ENCODE data around the gene RINT1.
"Not testable (repeated sequence)": the region's sequence is repeated elsewhere in the genome, so short reads cannot be mapped to it uniquely, and the experiment has no call there.

RINT1 gene

DNA sequence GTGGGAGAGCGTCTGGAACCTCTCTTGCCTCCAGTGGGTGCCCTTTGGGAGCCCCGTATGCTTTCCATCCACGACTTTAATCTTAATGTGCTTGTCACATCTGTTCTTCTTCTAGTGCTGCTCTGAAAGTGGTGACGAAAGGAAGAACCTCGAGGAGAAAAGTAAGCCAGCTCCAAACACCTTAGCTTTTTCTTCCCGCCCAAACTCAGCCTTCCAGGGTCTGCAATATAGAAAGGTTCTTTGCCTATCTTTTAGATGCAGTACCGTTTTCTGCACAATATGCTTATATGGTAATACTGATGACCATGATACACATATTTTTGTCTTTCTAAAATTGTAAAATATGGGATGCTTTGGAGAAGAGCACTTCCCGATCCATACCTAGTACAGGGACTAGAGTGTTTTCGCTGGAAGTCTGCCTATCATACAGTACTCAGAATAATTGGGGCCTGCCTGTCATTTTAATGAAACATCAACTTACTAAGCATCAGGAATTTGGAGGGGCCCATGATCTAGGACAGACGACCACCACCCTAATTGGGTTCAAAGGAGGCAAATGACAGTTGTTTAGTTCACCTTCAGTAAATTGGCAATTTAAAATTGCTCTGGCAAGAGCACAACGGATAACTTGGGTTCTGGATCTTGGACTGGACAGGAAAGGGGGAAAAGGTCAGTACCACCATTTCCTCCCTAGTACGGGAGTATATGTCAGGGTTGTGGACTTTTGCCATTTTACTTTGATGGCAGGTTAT, 884 bp downstream of the RINT1 start:
- DNase-seq: no peak

DNA sequence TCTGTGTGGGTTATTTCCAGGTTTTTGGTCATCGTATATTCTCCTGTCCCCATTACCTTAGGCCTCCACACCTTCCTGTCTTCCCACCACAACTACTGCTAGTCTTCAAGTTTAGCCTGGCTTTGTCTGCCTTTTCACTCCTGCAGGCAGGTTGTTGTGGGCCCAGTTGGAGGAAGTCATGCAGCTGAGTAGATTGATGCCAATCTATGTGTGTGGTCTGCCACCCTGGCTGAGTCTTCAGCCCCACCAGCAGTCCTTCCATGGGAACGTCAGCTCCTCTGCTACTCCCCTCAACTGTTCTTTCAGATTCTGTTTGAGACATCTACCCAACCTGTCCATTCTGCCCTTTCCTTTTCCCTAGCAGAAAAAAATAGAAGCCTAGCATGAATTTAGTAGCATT, 6.3 kb downstream of the RINT1 start:
- DNase-seq: no peak

DNA sequence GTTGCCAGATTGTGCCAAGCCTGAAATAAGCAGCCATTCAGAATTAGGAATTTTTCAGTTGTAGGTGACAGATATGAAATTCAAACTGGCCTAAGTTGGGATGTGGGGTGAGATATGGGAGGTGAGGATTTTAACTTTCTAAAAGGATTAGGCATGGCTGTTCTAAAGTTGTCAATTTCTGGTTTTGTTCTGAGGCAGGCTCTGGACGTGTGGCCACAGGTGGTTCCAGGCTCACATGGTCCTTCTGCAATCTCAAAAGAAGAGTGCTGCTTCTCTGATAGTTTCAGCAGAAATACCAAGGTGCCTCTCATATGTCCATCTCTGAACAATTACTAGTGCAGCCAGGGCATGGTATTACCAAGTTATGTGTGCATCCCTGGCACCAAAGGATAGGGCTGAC, 27.9 kb downstream of the RINT1 start:
- no peak for DNase-seq

DNA sequence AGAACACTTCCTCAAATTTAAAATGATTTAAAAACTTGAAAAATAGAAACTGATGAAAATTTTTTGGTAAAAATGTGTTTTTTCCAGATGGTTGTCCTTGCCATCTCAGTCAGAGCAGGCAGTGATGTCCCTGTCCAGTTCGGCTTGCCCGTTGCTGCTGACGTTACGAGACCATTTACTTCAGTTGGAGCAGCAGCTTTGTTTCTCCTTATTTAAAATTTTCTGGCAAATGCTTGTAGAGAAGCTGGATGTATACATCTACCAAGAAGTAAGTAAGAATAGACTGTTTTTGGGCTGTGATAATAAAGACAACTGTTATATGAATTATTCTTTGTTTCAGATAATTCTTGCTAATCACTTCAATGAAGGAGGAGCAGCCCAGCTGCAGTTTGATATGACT, 33.2 kb downstream of the RINT1 start:
- no peak for DNase-seq

DNA sequence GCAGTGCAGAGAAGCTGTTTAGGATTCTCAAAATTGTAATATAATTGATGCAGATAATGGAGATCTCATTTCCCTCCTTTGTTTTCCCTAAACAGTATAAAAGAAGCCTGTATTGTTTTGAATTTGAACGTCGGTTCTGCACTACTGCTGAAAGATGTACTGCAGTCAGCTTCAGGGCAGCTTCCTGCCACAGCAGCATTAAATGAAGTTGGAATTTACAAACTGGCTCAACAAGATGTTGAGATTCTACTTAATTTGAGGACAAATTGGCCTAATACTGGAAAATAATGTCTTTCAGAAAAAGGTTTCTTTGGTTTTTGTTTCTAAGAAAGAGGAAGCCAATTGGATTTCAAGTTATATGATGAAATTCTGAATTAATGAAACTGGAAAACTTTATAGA, 35.0 kb downstream of the RINT1 start:
- no peak for DNase-seq

DNA sequence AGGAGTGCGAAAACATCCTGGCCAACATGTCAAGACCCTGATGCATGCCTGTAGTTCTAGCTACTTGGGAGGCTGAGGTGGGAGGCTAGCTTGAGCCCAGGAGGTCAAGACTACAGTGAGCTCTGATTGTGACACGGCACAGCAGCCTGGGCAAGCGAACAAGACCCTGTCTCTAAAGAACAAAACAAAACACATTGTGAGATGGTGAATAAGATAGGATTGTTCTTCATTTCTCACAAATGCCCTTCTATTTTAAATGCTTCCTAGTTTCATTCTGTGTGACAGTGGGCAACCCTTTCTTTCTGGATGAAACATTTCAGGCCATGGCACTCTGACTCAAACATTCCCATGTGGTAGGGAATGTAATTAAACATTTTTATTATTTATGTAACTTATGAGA, 35.8 kb downstream of the RINT1 start:
- no peak for DNase-seq

DNA sequence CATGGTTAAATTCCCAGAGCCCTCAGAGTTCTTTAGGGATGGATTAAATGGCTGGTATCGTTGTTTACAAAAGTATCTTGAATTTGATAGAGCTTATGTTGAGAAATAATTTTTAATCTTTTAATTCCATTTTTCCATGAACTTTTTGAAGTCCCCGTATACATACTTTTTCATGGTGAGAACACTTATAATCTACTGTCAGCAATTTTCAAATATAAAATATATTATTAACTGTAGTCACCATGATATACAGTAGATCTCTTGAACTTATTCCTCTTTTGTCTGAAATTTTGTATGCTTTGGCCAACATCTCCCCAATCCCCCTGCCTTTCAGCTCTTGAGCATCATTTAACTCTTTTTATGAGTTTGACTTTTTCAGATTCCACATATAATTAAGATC, 39.9 kb downstream of the RINT1 start:
- DNase-seq: no peak

DNA sequence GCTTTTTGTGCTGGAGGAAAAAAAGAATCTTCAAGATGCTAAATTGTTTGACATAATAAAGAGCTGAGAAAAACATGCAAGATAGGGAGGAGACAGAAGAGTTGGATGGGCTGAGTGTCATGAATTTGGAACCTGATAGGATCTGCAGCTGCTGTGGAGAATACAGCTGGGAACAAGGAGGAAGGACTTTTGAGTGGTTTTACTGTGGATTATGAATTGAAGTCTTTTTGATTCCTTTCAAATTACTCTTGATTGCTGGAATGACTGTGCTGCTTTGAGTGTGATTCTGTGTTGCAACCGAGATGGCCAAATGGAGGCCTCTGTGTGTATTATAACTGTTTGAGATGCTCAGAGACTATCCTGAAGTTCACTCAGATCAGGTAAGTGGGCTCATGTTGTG, 45.2 kb downstream of the RINT1 start:
- no peak for DNase-seq

DNA sequence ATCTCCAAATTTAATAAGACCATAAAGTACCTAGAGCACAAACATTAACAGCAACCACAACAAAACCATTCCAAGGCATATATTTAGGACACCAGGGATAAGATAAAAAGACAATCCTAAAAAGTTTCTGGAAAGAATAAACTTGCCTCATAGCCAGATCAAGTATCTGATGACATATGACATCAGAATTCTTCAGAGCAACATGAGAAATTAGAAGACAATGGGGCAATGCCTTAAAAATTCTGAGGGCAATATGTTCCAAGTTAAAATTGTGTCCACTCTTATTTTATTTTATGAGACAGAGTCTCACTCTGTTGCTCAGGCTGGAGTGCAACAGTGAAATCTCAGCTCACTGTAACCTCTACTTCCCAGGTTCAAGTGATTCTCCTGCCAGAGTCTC, 46.5 kb downstream of the RINT1 start:
- DNase-seq: no peak

DNA sequence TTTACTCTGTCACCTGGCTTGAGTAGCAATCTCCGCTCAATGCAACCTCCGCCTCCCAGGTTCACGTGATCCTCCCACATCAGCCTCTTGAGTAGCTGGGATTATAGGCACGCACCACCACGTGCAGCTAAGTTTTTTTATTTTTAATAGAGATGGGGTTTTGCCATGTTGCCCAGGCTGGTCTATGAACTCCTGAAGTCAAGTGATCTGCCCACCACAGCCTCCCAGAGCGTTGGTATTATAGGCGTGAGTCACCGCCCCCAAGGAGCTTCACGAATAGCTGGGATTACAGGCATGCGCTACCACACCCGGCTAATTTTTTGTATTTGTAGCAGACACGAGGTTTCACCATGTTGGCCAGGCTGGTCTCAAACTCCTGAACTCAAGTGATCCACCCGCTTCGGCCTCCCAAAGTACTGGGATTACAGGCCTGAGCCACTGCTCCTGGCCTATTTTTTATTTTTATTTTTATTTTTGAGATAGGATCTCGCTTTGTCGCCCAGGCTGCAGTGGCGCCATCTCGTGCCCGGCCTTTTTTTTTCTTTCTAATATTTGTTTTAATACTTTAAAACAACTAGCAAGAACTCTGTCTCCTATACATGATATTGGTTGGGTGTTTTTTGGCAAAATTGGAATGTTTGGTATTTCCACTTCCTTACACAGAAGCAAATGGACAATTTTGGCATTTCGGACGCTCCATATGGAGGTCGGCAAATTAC, 48.2 kb downstream of the RINT1 start:
- no peak for DNase-seq

DNA sequence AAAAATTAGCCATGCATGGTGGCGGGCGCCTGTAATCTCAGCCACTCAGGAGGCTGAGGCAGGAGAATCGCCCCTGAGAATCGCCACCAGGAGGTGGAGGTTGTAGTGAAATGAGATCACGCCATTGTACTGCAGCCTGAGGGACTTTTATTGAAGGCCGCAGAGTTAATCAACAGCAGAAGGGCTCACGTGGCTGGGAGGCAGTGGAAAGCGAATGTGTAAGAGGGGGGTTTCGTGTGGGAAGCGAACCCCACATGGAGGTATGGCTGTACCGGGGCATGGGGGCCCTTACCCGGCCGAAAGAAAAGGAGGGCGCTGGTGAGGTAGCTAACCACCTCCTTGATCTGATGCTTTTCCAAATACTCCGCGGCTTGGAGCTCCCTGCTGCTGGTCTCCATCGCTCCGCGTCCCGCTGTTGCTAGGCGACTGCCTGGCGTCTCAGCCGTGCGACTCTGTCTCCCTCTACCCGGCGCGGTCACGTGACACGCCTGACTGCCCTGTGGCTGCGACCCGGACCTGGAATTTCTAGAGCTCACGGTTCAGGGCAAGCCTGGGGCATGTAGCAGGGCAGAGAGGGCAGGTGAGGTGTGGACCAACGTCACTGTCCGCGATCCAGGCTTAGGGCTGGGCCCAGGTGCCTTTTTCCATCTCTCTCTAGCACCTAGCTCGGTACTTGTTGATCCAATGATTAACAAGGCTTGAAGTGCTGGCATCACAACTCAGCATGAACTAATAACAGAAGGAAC, 49.2 kb downstream of the RINT1 start, which contains the start of gene EFCAB10:
Gene EFCAB10, minus strand, starts transcription at position 428 of the 746 bp plus-strand sequence. Its CDS starts 30 bp downstream, at position 398.
- DNase-seq: peak; percentile 71 to 77

DNA sequence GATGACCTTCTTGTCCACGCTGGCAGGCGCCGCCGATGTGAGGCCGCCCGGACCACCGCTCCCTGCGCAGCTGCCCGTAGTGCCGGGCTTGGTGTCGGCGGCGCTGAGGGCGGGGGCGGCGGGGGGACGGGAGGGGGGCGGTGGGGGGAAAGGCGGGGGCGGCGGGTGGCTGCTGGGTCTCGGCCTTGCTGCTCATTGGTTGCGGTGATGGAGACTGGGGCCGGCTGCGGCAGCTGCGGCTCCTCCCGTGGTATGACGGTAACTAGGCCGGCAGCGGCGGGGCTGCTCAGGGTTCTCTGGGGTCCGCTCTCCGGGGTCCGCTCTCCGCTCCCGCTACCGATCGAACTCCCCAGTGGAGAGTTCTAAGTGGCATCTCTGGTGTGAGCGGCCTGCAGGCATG, 51.1 kb downstream of the RINT1 start:
- no peak for DNase-seq

DNA sequence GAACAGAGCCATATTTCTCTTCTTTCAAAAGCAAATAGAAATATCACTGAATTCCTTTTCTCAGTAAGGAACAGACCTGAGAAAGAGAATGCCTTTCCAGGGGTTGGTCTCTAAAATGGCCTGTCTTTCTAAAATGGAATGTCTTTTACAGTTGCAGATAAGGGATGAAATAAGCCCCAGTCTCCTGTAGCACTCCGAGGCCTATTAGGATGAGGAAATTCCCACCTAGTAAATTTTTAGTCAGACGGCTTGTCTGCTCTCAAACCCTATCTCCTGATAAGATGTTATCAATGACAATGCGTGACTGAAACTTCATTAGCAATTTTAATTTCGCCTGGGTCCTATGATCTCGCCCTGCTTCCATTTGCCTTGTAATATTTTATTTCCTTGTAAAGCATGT, 52.2 kb downstream of the RINT1 start:
- DNase-seq: no peak

DNA sequence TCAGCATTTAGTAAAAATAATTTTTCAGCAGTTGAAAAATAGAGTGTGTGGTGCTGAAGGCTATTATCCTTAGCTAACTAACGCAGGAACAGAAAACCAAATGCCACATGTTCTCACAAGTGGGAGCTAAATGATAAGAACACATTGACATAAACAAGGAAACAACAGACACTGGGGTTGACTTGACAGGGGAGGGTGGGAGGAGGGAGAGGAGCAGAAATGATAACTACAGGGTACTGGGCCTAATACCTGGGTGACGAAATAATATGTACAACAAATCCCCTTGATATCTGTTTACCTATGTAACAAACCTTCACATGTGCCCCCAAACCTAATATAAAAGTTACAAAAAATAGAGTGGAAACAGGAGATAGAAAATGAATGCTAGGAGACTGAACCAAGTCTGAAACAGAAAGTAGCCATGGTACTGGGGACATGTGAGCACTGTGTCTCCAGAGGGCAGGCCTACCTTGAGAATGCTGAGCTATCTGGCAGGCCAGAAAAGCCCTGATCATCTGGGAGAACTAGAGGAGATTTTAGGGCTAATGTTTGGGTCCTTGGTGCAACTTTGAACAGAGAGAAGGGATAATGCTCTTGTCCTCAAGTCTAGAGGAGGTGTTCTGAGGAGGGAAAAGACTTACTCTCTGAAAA, 54.0 kb downstream of the RINT1 start:
- no peak for DNase-seq

DNA sequence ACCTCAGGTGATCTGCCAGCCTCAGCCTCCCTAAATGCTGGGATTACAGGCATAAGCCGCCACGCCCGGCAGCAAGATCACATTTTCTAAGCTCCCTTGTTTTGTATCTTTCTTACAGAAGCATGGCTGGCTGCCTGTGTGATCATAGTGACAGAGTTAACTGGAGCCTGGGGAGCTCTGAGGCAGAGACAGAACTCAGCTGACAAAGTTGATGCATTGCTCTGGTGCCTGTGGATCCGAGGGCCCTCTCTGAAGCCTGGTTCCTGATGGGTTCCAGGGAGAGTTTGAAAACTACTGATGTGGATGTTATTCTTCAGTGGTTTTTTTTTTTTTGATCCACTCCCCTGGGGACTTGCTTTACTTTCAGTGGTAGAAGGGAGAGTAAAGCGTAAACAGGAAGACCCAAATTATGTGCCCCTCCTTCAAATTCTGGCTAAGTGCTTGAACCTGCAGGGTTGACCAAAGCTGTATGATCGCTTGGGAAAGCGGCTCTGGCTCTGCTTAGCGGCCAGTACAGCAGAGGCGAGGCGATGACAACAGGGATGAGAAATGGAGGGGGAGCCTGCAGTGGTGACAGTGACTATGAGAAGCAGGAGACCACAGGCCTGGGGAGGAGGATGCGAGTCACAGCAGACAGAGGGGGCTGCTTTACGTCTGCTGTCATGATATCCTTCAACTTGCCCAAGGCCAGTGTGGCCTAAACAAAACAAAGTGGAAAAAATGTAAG, 56.1 kb downstream of the RINT1 start:
- peak in 1 of 2 experiments; percentile 30 for DNase-seq

DNA sequence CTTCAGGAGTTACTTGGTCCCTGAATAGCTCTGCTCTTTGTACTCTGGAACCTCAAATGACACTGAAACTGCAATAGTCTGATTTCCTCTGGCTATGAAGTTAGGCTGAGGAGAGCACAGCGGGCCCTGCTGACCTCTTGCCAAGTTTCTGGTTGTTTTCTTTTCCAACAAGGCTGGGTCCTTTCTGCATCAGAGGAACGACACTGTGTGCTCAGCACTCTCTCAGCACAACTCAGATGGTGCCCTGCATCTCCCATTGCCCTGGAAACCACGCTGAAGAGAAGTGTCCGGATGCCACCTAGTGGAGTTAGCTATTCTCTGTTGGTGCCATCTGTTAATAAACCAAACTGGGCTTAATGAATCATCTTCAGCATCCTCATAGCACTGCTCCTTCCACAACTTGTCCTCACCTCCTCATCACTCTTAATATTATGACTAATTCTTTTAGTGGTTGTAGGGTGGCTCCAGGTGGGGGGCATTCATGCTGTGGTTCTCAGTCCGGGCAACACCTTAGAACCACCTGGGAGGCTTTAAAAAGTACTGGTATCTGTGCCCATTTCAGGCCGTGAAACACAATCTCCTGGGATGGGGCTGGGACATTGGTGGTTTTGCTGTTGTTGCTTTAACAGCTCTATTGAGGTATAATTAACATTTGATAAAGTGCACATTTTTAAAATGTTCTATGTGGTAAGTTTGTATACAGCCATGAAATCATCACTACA, 57.5 kb downstream of the RINT1 start:
- peak; percentile 56 to 68 for DNase-seq

DNA sequence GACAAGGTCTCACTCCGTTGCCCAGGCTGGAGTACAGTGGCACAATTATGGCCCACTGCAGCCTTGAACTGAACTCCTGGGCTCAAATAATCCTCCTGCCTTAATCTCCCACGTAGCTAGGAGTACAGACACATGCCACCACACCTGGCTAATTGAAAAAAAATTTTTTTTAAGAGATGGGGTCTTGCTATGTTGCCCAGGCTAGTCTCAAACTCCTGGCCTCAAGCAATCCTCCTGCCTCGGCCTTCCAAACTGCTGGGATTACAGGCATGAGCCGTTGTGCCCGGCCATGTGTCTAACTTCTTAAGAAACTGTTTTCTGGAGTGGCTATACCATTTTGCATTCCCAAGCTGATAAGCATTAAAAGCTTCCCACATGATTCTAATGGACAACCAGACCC, 58.8 kb downstream of the RINT1 start:
- DNase-seq: no peak

DNA sequence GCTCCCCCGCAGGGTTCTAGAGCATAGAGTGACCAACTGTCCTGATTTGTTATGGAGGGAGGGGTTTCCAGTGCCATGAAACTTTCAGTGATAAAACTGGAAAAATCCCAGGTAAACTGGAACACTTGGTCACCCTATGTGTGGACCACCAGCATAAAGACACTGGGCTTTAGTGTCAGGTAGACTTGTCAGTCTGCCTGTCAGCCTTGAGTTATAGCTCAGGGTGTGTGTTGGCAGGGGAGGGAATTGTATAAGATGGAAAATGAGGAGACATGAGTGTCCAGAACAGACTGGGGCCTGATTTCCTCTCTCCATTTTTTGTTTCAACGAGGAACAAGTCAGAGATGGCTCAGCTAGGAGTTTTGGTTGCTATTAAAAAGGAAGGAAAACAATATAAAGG, 59.5 kb downstream of the RINT1 start:
- DNase-seq: no peak

DNA sequence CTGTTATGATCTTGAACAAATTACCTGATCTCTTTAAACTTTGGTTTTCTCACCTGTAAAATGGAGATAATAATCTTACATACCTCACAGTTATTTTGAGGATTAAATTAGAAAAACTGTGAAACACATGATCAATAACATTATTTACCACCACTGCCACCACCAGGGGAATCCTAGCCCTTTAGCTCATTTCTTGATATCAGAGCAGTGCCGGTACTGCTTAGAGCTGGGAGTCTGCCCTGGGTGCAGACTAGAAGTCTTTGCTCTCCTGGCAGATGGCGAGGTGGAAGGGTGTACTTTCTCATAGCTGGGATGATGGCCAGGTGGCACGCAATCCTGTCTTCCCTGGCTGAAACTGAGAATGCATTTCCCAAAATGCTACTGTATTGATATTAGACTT, 62.0 kb downstream of the RINT1 start:
- no peak for DNase-seq

DNA sequence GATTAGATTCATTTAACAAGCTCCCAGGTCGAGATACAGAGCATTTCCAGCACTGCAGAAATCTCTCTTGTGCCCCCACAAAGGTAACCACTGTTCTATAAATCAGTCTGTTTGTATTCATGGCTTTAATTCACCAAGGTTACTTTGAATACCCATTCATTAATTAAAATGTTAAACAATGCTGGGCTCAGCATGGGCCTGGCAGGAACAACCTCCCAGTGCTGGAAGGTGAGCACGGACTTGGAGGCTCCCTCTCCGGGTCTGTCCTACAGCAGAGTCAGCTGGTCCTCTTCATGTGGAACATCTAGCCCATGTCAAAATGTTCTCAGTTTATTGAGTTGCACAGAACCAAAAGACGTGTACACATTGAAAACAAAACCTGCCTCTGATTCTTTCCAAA, 64.9 kb downstream of the RINT1 start:
- no peak for DNase-seq

DNA sequence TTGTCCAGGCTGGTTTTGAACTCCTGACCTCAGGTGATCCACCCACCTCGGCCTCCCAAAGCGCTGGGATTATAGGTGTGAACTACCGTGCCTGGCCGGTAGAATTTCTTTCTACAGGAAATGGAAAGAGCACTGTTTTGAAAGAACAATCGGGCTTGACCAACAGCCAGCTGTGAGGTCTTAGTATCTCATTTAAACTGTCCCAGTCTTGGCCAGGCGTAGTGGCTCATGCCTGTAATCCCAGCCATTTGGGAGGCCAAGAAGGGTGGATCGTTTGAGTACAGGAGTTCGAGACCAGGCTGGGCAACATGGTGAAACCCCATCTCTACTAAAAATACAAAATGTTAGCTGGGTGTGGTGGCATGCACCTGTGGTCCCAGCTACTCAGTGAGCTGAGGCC, 67.1 kb downstream of the RINT1 start:
- DNase-seq: not testable (repeated sequence)

DNA sequence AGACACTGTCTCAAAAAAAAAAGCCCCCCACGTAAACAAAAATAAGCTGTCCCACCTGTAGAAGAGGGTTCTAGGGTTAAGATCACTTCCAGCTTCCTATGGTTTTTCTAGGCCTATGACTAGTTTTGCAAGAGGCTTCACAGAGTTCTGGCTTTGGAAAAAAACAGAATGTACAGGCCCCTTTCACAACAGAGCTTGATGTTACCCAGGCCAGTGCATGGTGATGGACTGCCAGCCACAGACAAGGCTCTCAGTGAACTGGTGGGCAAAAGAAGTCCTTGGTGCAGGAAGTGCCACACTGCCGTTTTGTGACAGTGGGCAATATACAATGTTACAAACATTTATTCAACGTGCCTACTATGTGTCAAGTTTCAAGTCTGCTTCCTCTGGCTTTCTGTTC, 67.5 kb downstream of the RINT1 start:
- DNase-seq: no peak

Measured in activated T-cell treated with anti-CD3 and anti-CD28 coated beads, Interleukin-2, amount 50 U/mL, for 48 hours (primary cell).